CD4-positive, alpha-beta T cell treated with Interleukin-21 for 1 hour (primary cell): ENCODE results near the gene HSPA1A.

Experiments used
- DNase-seq: peaks from one replicate; pipeline ENCODE4 v3.0.0-alpha.2; 2020

HSPA1A gene

GRCh38 chr6:31865205-31866118 is 50.1 kb downstream of the HSPA1A start:
- no peak for DNase-seq
